D721Med (cell line): Measurements from ENCODE around the gene POLA2.

Experiments
- DNase-seq: peaks from one replicate; pipeline ENCODE4 v3.0.0; 2011; ENCODE audit warnings: low spot score; ENCODE audit not compliant: insufficient read length
- FAIRE-seq: peaks from 2 replicates; lab custom pipeline; 2011; peaks lifted over from hg19 to GRCh38; lab: Jason Lieb, UNC
- CTCF ChIP-seq: IDR thresholded peaks from 2 replicates; pipeline ENCODE4 v1.5.1; 2012; ENCODE audit warnings: mild to moderate bottlenecking, control low read depth; ENCODE audit not compliant: insufficient read depth; ENCODE audit errors: missing control alignments

POLA2 gene

GRCh38 chr11:65307298-65308229, 45.8 kb downstream of the POLA2 start:
- FAIRE-seq (no peak), DNase-seq (no peak)
- no peak for TF ChIP-seq CTCF

GRCh38 chr11:65308281-65308891, 46.6 kb downstream of the POLA2 start:
- no peak for TF ChIP-seq CTCF
- DNase-seq (no peak), FAIRE-seq (no peak)

- FAIRE-seq (no peak), DNase-seq (no peak)
- TF ChIP-seq CTCF, result no peak
Measured at GRCh38 chr11:65309006-65309405, 47.2 kb downstream of the POLA2 start.

GRCh38 chr11:65310215-65310614, 48.5 kb downstream of the POLA2 start:
- DNase-seq, result no peak
- no peak for TF ChIP-seq CTCF
- FAIRE-seq, result no peak

- no peak for TF ChIP-seq CTCF
- DNase-seq, result no peak
- FAIRE-seq, result no peak
Measured at GRCh38 chr11:65310736-65311135, 49.0 kb downstream of the POLA2 start.

GRCh38 chr11:65311170-65311678, 49.5 kb downstream of the POLA2 start:
- FAIRE-seq (no peak), DNase-seq (no peak)
- TF ChIP-seq CTCF, result no peak
